HG03280 (cell line): Measurements from ENCODE around the gene RNF125.

Experiments used
- ATAC-seq: cut with Tn5 transposase; IDR thresholded peaks from one replicate; pipeline ENCODE4 v1.9.1; 2021; ENCODE audit warnings: mild to moderate bottlenecking, moderate library complexity; ENCODE audit not compliant: unreplicated experiment

RNF125 gene

GRCh38 chr18:32021756-32022564, 3.3 kb downstream of the RNF125 start:
- ATAC-seq, result no peak

- ATAC-seq, result no peak
These were observed 7.1 kb downstream of the RNF125 start for GRCh38 chr18:32025744-32026143.

GRCh38 chr18:32026491-32027086, 8.0 kb downstream of the RNF125 start:
- ATAC-seq, result no peak

GRCh38 chr18:32029558-32029957, 10.9 kb downstream of the RNF125 start:
- no peak for ATAC-seq

- no peak for ATAC-seq
These were observed 14.0 kb downstream of the RNF125 start for GRCh38 chr18:32032609-32033008.

- no peak for ATAC-seq
These were observed 18.0 kb downstream of the RNF125 start for GRCh38 chr18:32036506-32037180.

- no peak for ATAC-seq
These were observed 19.0 kb downstream of the RNF125 start for GRCh38 chr18:32037616-32038015.

- ATAC-seq, result no peak
These were observed 22.3 kb downstream of the RNF125 start for GRCh38 chr18:32040936-32041335.

- no peak for ATAC-seq
These were observed 23.7 kb downstream of the RNF125 start for GRCh38 chr18:32042337-32042736.

- ATAC-seq, result no peak
These were observed 30.0 kb downstream of the RNF125 start for GRCh38 chr18:32048507-32049091.

GRCh38 chr18:32049393-32050171, 31.0 kb downstream of the RNF125 start:
- no peak for ATAC-seq

GRCh38 chr18:32056613-32057358, 38.2 kb downstream of the RNF125 start:
- no peak for ATAC-seq

- no peak for ATAC-seq
These were observed 39.1 kb downstream of the RNF125 start for GRCh38 chr18:32057624-32058165.

GRCh38 chr18:32060026-32060425, 41.4 kb downstream of the RNF125 start:
- ATAC-seq, result no peak

GRCh38 chr18:32067375-32068167, 48.9 kb downstream of the RNF125 start:
- no peak for ATAC-seq

GRCh38 chr18:32072321-32072720, 53.7 kb downstream of the RNF125 start:
- ATAC-seq, result no peak

GRCh38 chr18:32074206-32074605, 55.6 kb downstream of the RNF125 start:
- no peak for ATAC-seq

- ATAC-seq, result no peak
These were observed 60.2 kb downstream of the RNF125 start for GRCh38 chr18:32078845-32079244.

GRCh38 chr18:32081881-32082280, 63.3 kb downstream of the RNF125 start:
- no peak for ATAC-seq
